Kidney epithelial cell (primary cell): ENCODE data around the gene WDR38. TPM values are rescaled to one million over a fixed set of nuclear protein-coding genes. Genes with fewer than 3 reads are reported as not detected.
A peak's percentile ranks its signal among the peaks of the same experiment; 100 is the strongest.

Experiments used
- DNase-seq: peaks from one replicate; pipeline ENCODE4 v3.0.0-alpha.2; 2010; ENCODE audit warnings: low read depth
- H3K27me3 ChIP-seq: 2 replicates; pipeline ENCODE4 v1.6.0; 2011; ENCODE audit warnings: low read length; ENCODE audit not compliant: control insufficient read depth, insufficient read depth
- H3K36me3 ChIP-seq: 2 replicates; pipeline ENCODE4 v1.5.1; 2011; ENCODE audit warnings: low read length; ENCODE audit not compliant: control insufficient read depth, insufficient read depth
- H3K4me3 ChIP-seq: 2 replicates; pipeline ENCODE4 v1.5.1; 2011; ENCODE audit warnings: low read depth, mild to moderate bottlenecking, control low read depth, low read length
- total RNA-seq: library from RNA; depleted of rRNA; stranded (reverse); fragments of >200 nt; gene quantifications from 2 replicates; pipeline ENCODE4 v1.2.3, GENCODE V29; 2015
- TF ChIP-seq, protein P1 (sequence below): IDR thresholded peaks from 2 replicates; pipeline ENCODE4 v1.5.1; 2011; ENCODE audit warnings: mild to moderate bottlenecking, moderate library complexity, low read length, control low read depth, inconsistent platforms; ENCODE audit not compliant: insufficient read depth, poor library complexity, severe bottlenecking

The WDR38 gene
- total RNA-seq: not detected in 2 replicates

GRCh38 chr9:124852829-124853531 lies at the start of gene WDR38:
TSS of gene WDR38 (plus strand) at chr9:124853460. CDS start at chr9:124853532, 72 bp downstream.
- Histone ChIP-seq H3K36me3 (no peaks in the 10 kb centered on the region), H3K4me3 (peak within 1 kb of the TSS; percentile 47), H3K27me3 (no peaks in the 10 kb centered on the region)
- TF ChIP-seq, protein P1, sequence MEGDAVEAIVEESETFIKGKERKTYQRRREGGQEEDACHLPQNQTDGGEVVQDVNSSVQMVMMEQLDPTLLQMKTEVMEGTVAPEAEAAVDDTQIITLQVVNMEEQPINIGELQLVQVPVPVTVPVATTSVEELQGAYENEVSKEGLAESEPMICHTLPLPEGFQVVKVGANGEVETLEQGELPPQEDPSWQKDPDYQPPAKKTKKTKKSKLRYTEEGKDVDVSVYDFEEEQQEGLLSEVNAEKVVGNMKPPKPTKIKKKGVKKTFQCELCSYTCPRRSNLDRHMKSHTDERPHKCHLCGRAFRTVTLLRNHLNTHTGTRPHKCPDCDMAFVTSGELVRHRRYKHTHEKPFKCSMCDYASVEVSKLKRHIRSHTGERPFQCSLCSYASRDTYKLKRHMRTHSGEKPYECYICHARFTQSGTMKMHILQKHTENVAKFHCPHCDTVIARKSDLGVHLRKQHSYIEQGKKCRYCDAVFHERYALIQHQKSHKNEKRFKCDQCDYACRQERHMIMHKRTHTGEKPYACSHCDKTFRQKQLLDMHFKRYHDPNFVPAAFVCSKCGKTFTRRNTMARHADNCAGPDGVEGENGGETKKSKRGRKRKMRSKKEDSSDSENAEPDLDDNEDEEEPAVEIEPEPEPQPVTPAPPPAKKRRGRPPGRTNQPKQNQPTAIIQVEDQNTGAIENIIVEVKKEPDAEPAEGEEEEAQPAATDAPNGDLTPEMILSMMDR: peak; percentile 88
- DNase-seq: no peak

DNA sequence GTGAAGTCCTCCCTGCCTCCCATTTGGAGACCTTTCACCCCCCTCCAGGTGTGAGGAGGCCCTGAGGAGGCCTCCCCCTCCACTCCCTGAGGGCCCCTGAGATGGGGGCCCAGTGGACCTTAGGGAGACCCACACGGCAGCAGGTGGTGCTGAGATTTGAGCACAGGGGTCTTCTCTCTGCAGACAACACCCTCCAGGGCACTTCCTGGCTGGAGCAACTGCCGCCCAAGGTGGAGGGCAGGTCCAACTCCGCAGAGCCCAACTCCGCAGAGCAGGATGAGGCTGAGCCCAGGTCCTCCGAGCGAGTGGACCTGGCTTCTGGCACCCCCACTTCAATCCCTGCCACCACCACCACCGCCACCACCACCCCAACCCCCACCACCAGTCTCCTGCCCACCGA lies 49.3 kb upstream of the WDR38 start:
- TF ChIP-seq, protein P1: no peak
- no peak for DNase-seq
- Histone ChIP-seq H3K27me3 (no peaks in the 10 kb centered on the region), H3K36me3 (no peaks in the 10 kb centered on the region), H3K4me3 (no peak overlapping the region)

DNA sequence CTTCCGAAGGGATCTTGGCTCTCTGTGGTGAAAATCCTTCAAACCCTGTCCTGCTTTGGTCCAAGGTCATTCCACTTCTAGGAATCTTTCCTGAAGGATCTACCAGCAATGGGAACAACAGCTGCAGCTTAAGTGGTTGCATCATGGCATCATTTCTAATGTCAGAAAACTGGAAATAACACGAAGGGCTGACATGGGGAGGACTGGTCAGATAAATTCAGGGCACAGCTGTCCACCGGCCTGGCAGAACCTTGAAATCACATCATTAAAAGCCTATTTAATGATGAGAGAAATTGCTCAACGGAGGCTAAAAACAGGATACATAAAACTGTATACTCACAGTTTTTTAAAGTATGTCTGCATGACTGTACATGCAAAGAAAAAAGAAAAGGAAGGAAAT lies 48.1 kb upstream of the WDR38 start:
- Histone ChIP-seq H3K36me3 (no peaks in the 10 kb centered on the region), H3K4me3 (no peak overlapping the region), H3K27me3 (no peaks in the 10 kb centered on the region)
- TF ChIP-seq, protein P1: no peak
- DNase-seq: no peak

DNA sequence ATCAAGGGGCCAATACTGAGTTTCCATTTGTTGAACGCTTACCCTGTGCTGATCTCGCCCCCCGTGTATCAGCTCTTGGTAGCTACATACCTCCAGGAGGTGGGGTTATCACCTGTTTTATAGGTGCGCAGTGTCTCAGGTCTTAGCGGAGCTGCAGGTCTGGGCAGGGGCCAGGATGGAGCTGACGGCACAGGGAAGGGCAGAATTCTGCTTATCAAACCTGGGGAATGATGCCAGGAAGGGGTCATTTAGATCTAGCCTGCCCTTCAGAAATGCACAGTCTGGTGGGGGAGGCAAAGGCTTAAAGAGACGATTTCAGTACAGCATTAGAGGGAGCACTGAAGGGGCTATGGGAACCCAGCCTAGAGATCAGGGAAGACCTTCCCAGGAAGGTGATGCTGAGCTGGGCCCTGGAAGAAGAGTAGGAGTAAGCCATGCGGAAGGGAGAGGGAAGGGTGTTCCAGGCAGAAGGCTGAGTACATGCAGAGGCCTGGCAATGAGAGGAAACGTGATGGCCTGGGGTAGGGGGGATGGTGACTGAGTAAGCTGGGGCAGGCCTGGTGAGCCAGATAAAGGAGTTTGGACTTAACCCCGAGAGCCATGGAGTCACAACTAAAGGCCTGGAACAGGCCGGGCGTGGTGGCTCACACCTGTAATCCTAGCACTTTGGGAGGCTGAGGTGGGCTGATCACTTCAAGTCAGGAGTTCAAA lies 44.9 kb upstream of the WDR38 start:
- Histone ChIP-seq H3K36me3 (no peaks in the 10 kb centered on the region), H3K27me3 (no peaks in the 10 kb centered on the region), H3K4me3 (no peak overlapping the region)
- no peak for DNase-seq
- TF ChIP-seq, protein P1: no peak

- TF ChIP-seq, protein P1: no peak
- H3K4me3 ChIP-seq: no peak overlapping the region
- no peaks in the 10 kb centered on the region for H3K36me3 ChIP-seq
- H3K27me3 ChIP-seq: no peaks in the 10 kb centered on the region
- DNase-seq: no peak
Measured at GRCh38 chr9:124809211-124809610, 44.0 kb upstream of the WDR38 start.
